Kidney (tissue), 14 donors: ENCODE results near the gene LMO3. TPM values are rescaled to one million over a fixed set of nuclear protein-coding genes. Genes with fewer than 3 reads are reported as not detected.

Experiments
- DNase-seq, 5 donors: peaks; one replicate each; pipeline ENCODE4 v3.0.0-alpha.2; 2013 to 2020
- FAIRE-seq: peaks from 2 replicates; lab custom pipeline; 2012; peaks lifted over from hg19 to GRCh38; lab: Jason Lieb, UNC
- H3K27ac ChIP-seq, 2 donors: one replicate each; pipeline ENCODE4 v1.7.0; 2013; ENCODE audit warnings: low read depth in 2 of 2, low read length in 2 of 2, inconsistent platforms in 1 of 2
- H3K27me3 ChIP-seq: one replicate; pipeline ENCODE4 v1.7.1; 2013; ENCODE audit warnings: low read length, inconsistent platforms; ENCODE audit not compliant: control insufficient read depth, insufficient read depth
- H3K36me3 ChIP-seq, 3 donors: one replicate each; pipeline versions ENCODE4 v1.7.0 to v1.7.1; 2013; ENCODE audit warnings: low read length in 3 of 3, control low read depth in 1 of 3, inconsistent platforms in 1 of 3; ENCODE audit not compliant: insufficient read depth in 3 of 3, control insufficient read depth in 2 of 3
- H3K4me1 ChIP-seq, 3 donors: one replicate each; pipeline versions ENCODE4 v1.7.0 to v1.7.1; 2013; ENCODE audit warnings: low read length in 3 of 3, inconsistent platforms in 1 of 3, low read depth in 1 of 3; ENCODE audit not compliant: control insufficient read depth in 2 of 3, insufficient read depth in 2 of 3
- H3K4me3 ChIP-seq, 3 donors: one replicate each; pipeline versions ENCODE4 v1.7.0 to v1.8.1; 2013; ENCODE audit warnings: low read length in 3 of 3, control low read depth in 1 of 3, inconsistent platforms in 1 of 3
- H3K9ac ChIP-seq, 3 donors: one replicate each; pipeline versions ENCODE4 v1.7.0 to v1.7.1; 2013; ENCODE audit warnings: low read length in 3 of 3, control low read depth in 1 of 3, inconsistent platforms in 1 of 3
- H3K9me3 ChIP-seq, 3 donors: one replicate each; pipeline versions ENCODE4 v1.7.0 to v1.7.1; 2013; ENCODE audit warnings: low read length in 3 of 3, control low read depth in 1 of 3, inconsistent platforms in 1 of 3; ENCODE audit not compliant: control insufficient read depth in 2 of 3, insufficient read depth in 1 of 3
- CTCF ChIP-seq: IDR thresholded peaks from 3 replicates; pipeline ENCODE4 v1.5.1; 2012; ENCODE audit warnings: mild to moderate bottlenecking, moderate library complexity, borderline replicate concordance; ENCODE audit not compliant: insufficient read depth; ENCODE audit errors: extremely low read depth
- intact Hi-C: fragments of 100-400 bp; cut with DNase I; formaldehyde crosslinking; loops from one replicate; pipeline ENCODE4 v1.11.1; 2022
- polyA plus RNA-seq: library from polyadenylated mRNA; stranded (reverse); fragments of 350-450 nt; fragmentation: Illumina TruSeq; extraction: RNeasy Lipid Tissue Mini Kit (QIAGEN cat#74804); gene quantifications from one replicate; pipeline ENCODE4 v1.2.3, GENCODE V29; 2014; ENCODE audit warnings: low read depth, low replicate concordance; ENCODE audit not compliant: insufficient read depth
- total RNA-seq: library from RNA; stranded (reverse); fragmentation: NEBNext Ultra II Directional; extraction: Animal tissue kit (Norgen Biotek cat#: 25700); gene quantifications from one replicate; pipeline ENCODE4 v1.2.1, GENCODE V29; 2021
- donor health status: control.
- donor health status: control.
- donor health status: control.
- donor health status: control.
- donor health status: control.
- donor health status: DM: yes; HTN: yes; CAD: no.
- donor health status: Normal renal cell carcinoma (clear cell type).

Gene LMO3
- total and polyA plus RNA-seq, 2 donors from 2014 or later, result 3.7 to 4.6 TPM

GRCh38 chr12:16555630-16556029 is 50.3 kb downstream of the LMO3 start:
- no peak overlapping the region for H3K9ac ChIP-seq
- H3K36me3 ChIP-seq, result no peaks in the 10 kb centered on the region
- FAIRE-seq, result no peak
- H3K4me3 ChIP-seq, result no peak overlapping the region
- no peak for TF ChIP-seq CTCF
- H3K4me1 ChIP-seq, result no peaks in the 10 kb centered on the region
- no peak for DNase-seq
- no peak overlapping the region for H3K27ac ChIP-seq
- H3K9me3 ChIP-seq, result no peaks in the 10 kb centered on the region
- H3K27me3 ChIP-seq, result no peaks in the 10 kb centered on the region
- intact Hi-C loops, result no loop called here

- FAIRE-seq (no peak), DNase-seq (no peak)
- no peak overlapping the region for H3K27ac ChIP-seq
- no peaks in the 10 kb centered on the region for H3K4me1 ChIP-seq
- H3K9ac ChIP-seq, result no peak overlapping the region
- H3K9me3 ChIP-seq, result no peaks in the 10 kb centered on the region
- no peaks in the 10 kb centered on the region for H3K27me3 ChIP-seq
- no peak for TF ChIP-seq CTCF
- intact Hi-C loops, result no loop called here
- no peak overlapping the region for H3K4me3 ChIP-seq
- H3K36me3 ChIP-seq, result no peaks in the 10 kb centered on the region
These were observed 52.5 kb downstream of the LMO3 start for GRCh38 chr12:16553457-16553856.

GRCh38 chr12:16552301-16552700 is 53.7 kb downstream of the LMO3 start:
- intact Hi-C loops, result no loop called here
- Histone ChIP-seq H3K9me3 (no peaks in the 10 kb centered on the region), H3K36me3 (no peaks in the 10 kb centered on the region), H3K4me3 (no peak overlapping the region), H3K4me1 (no peaks in the 10 kb centered on the region), H3K9ac (no peak overlapping the region), H3K27me3 (no peaks in the 10 kb centered on the region), H3K27ac (no peak overlapping the region)
- TF ChIP-seq CTCF, result no peak
- DNase-seq (no peak), FAIRE-seq (no peak)

- no peak for TF ChIP-seq CTCF
- no peaks in the 10 kb centered on the region for H3K36me3 ChIP-seq
- DNase-seq, result no peak
- intact Hi-C loops, result no loop called here
- no peaks in the 10 kb centered on the region for H3K9me3 ChIP-seq
- no peak overlapping the region for H3K4me3 ChIP-seq
- FAIRE-seq, result no peak
- H3K27me3 ChIP-seq, result no peaks in the 10 kb centered on the region
- no peak overlapping the region for H3K27ac ChIP-seq
- H3K9ac ChIP-seq, result no peak overlapping the region
- H3K4me1 ChIP-seq, result no peaks in the 10 kb centered on the region
These were observed 60.1 kb downstream of the LMO3 start for GRCh38 chr12:16545836-16546235.
